ENCODE measurements around the gene RGS11. TPM values are rescaled to one million over a fixed set of nuclear protein-coding genes. Genes with fewer than 3 reads are reported as not detected.
"Not testable (repeated sequence)": the region's sequence is repeated elsewhere in the genome, so short reads cannot be mapped to it uniquely, and the experiment has no call there.

RGS11 gene
- total and polyA plus RNA-seq, 5 experiments from 2014 or later: not detected

DNA sequence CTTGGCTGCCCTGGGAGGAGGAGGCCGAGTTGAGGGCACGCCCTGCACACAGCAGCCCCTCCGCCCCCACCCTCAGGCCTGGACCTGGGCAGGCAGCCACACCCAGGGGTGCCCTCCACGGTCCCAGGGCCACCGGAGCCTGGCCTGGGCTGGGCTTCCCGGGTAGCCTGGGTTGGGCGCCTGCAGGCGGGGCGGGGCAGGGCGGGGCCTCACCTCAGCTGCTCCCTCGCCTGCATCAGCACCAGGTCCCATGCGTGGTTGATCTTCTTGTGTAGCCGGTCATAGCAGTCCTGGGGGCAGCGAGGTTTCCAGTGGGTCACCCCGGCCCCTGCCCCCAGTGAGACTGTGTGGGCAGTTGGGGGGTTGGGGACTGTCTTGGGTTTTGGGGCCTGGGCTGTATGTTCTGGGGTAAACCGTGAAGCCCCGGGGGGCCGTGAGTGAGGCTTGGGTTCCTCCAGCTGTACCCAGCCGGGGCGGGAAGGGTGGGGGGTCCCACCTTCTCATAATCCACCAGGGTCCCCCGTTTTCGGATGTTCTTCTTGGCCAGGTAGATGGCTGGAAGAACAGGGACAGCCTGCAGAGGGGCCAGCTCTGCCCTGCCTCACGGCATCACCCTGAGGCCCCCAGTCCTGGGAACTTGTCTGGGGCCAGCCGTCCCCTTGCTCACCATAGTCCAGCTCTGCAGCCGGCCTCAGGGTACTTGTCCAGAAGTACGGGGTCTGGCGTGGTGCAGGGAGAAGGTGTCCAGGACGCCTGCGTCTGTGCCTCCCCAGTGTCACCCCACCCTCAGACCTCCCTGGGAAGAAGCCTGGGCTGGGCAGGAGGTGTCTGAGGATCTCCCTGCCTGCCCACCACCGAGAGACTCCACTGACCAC lies 2.0 kb downstream of the RGS11 start:
- POLR2A ChIA-PET: interaction anchor here (0.9 kb wide), 1 partner anchor 38 kb away, joined by 3 read pairs; no protein-coding TSS in a partner anchor
- Mint-ChIP-seq H3K4me3 (no peak overlapping the region), H3K4me1 (peaks cover 0 to 11% (median 4%) of the 10 kb centered on the region in 4 donors), H3K9me3 (no peaks in the 10 kb centered on the region), H3K27me3 (peaks cover 0 to 24% (median 13%) of the 10 kb centered on the region in 5 donors), H3K27ac (no peak overlapping the region), H3K36me3 (no peaks in the 10 kb centered on the region)
- DNase-seq (no peak), ATAC-seq (no peak)

DNA sequence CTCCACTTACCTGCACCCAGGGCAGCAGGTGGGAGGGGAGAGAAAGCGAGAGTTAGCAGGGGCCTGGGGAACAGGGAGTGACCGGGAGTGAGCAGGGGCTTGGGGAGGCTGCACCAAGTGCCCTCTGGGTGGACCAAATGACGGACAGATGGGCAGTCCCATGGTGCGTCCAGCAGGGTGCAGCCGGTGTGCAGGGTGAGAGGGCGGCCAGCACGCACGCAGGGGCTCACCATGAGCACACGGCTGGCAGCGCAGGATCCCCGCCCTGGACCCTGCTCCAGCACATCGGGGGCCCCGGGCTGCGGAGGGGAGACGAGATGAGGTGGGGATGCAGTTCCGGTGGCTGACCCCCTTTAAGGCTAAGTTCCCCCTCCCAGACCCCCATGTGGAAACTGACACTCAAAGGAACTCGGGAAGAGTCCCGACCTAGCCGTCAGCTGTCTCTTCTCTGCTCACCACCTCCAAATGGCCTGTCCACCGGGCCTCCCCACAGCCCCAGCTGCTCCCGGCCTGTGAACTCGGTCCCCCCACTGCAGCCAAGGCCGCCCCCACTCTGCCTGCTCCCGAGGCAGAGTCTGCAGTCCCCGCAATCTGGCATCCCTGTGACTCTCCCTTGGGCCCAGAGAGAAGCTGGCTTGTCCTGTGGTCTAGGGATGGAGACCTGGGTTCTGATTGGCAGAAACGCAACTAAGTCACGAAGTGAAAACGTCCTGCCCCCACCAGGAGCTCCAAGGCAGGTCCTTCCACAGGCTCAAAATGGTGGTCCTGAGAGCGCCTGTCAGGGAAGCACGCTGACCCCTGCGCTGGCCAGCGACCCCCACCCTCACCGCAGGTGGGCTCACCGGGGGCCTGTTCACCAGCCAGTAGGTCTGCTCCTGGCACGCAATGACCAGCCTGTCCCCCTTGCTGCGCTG lies 2.9 kb downstream of the RGS11 start:
- H3K27me3 Mint-ChIP-seq: peaks cover 0 to 20% (median 12%) of the 10 kb centered on the region in 5 donors
- H3K27ac Mint-ChIP-seq: peak overlapping the region in 1 of 10 donors; percentile 22
- H3K4me1 Mint-ChIP-seq: peaks cover 0 to 9% (median 3%) of the 10 kb centered on the region in 4 donors
- POLR2A ChIA-PET: interaction anchor here (0.9 kb wide), 1 partner anchor 37 kb away, joined by 3 read pairs; no protein-coding TSS in a partner anchor
- ATAC-seq: no peak
- H3K9me3 Mint-ChIP-seq: no peaks in the 10 kb centered on the region
- H3K36me3 Mint-ChIP-seq: no peaks in the 10 kb centered on the region
- no peak overlapping the region for H3K4me3 Mint-ChIP-seq
- DNase-seq: no peak

DNA sequence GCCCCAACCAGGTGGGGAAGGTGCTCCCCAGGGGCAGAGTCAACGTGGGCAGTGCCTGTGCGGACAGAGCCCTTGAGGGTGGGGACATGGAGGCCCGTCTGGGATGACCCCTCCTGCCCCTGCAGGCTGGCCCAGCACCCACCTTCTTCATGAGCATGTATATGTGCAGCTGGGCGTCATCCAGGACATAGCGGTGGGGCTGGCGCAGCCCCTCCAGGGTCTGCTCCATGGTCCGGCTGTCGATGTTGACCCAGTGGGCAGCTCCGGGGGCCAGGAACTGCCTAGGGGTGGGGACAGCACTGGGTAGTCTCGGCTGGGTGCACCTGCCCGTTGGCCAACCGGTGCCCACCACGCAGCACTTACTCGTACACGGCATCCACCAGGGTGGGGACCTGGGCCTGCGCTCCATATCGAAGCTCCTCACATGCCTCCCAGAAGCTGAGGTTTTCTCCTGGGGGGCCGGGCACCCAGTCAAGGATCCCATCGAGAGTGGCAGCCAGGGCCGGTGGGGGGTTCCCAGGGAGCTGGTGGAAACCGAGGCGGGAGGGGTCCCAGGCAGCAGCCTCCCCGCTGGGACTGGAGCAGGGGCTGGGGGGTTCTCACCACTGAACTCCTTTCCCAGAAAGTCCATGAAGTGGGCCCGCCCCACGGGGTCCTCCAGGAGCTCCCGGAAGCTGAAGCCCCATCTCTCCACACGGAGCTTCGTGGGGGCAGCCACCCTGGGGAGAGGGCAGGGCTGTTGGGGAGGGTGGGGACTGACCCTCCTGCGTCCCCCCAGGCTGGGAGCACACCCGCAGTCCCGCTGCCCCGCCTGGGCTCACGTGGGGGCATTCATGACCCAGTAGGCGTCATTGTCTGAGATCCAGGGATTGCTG lies 5.1 kb downstream of the RGS11 start:
- Mint-ChIP-seq H3K4me3 (no peak overlapping the region), H3K27me3 (peaks cover 0 to 7% (median 0%) of the 10 kb centered on the region in 5 donors), H3K4me1 (peaks cover 0 to 6% (median 2%) of the 10 kb centered on the region in 4 donors), H3K36me3 (no peaks in the 10 kb centered on the region), H3K9me3 (no peaks in the 10 kb centered on the region), H3K27ac (no peak overlapping the region)
- no peak for DNase-seq
- no peak for ATAC-seq
- POLR2A ChIA-PET: no interaction called here

DNA sequence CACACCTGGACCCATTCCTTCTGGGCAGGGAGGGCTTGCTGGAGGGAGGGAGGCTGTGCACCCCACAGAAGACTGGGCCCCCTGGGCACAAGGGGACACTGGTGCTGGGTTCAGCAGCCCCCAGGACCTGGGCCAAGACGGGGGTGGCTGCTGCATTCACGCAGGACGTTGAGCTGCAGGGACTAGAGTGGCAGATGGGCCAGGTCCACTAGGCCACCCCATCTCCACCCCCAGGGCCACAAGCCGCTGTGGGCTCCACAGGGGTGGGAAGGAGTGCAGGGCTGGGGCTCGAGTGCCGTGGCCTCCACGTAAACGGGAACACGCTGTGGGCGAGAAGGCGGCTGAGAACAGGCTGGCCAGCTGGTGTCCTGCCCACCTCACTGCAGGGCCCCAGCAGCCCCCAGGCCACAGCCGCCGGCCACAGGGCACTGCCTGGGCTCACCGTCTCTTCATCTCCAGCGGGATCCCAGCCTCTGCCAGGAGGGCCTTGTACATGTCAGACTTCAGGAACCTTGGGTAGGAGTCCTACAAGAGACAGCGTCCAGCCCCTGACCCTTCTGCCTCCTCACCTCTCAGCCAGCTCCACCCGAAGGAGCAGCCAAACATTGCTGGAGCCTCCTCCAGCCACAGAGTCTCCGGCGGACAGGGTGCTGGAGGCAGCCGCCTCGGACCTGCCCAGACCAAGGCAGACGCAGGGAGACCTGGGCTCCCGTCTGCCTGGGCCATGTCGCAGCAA lies 6.5 kb downstream of the RGS11 start:
- Mint-ChIP-seq H3K4me1 (peaks cover 0 to 6% (median under 1%) of the 10 kb centered on the region in 4 donors), H3K9me3 (no peaks in the 10 kb centered on the region), H3K4me3 (no peak overlapping the region), H3K27me3 (peaks cover 0 to 3% (median 0%) of the 10 kb centered on the region in 5 donors), H3K27ac (no peak overlapping the region), H3K36me3 (peaks cover 0 to under 1% (median 0%) of the 10 kb centered on the region in 3 donors)
- DNase-seq: no peak
- POLR2A ChIA-PET: interaction anchor here (0.8 kb wide), 1 partner anchor 194 kb away, joined by 3 read pairs; no protein-coding TSS in a partner anchor
- no peak for ATAC-seq

DNA sequence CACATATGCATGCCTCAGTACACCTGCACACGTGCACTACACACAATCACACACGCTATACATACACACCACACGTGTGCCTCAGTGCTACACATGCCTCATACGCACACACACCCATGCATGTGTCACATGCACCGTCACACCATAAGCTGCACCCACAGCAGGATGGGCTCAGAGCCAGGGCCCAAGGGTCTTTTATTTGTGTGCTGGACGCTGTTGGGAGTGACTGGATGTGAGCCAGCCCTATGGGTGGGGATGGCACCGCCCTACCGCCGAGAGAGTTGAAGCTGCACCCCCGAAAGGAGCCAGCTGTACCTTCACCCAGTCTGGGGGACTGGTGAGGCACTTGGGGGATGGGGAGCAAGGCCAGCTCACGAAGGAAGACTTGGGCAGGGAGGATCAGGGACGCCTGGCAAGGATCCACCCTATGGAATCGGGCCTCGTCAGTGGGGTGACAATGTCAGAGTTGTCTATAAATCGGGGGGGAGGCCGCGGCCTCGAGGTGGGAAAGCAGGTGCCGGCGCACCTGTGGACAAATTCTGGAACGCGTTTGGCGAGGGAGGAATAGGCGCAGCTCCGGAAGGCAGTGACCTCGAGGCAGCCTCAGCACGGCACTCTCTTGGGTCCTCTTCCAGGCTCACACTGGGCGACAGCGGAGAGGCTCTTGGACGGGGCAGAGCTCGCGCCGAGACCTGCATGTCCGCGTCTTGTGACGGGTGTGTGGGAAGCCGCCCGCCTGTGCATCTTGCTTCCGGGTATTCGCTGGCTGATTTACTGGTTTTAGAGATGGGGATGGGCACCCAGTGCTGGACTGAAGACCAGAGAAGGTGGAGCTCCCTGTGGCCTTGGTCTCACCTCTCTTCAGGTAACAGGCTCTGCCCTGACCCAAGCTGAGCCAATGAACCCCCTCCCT lies 7.3 kb downstream of the RGS11 start:
- Mint-ChIP-seq H3K4me1 (peaks cover 0 to 6% (median under 1%) of the 10 kb centered on the region in 4 donors), H3K27ac (peak overlapping the region in 1 of 10 donors; percentile 53)

DNA sequence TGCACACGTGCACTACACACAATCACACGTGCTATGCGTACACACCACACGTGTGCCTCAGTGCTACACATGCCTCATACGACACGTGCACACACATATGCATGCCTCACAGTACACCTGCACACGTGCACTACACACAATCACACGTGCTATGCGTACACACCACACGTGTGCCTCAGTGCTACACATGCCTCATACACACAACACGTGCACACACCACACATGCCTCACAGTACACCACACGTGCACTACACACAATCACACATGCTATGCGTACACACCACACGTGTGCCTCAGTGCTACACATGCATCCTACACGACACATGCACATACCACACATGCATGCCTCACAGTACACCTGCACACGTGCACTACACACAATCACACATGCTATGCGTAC lies 8.2 kb downstream of the RGS11 start:
- Mint-ChIP-seq H3K36me3 (peaks cover 0 to 14% (median 1%) of the 10 kb centered on the region in 3 donors), H3K27ac (peak overlapping the region in 1 of 10 donors; percentile 12)
- ATAC-seq, H3K4me3 Mint-ChIP-seq, H3K9me3 Mint-ChIP-seq, H3K4me1 Mint-ChIP-seq, DNase-seq, POLR2A ChIA-PET, H3K27me3 Mint-ChIP-seq: not testable (repeated sequence)

More for the DNA sequence above, 7.3 kb downstream of the RGS11 start:
- POLR2A ChIA-PET: no interaction called here
- Mint-ChIP-seq H3K4me3 (no peak overlapping the region), H3K9me3 (no peaks in the 10 kb centered on the region), H3K36me3 (peaks cover 0 to 7% (median 0%) of the 10 kb centered on the region in 3 donors), H3K27me3 (peaks cover 0 to 3% (median 0%) of the 10 kb centered on the region in 5 donors)
- DNase-seq (no peak), ATAC-seq (no peak)

DNA sequence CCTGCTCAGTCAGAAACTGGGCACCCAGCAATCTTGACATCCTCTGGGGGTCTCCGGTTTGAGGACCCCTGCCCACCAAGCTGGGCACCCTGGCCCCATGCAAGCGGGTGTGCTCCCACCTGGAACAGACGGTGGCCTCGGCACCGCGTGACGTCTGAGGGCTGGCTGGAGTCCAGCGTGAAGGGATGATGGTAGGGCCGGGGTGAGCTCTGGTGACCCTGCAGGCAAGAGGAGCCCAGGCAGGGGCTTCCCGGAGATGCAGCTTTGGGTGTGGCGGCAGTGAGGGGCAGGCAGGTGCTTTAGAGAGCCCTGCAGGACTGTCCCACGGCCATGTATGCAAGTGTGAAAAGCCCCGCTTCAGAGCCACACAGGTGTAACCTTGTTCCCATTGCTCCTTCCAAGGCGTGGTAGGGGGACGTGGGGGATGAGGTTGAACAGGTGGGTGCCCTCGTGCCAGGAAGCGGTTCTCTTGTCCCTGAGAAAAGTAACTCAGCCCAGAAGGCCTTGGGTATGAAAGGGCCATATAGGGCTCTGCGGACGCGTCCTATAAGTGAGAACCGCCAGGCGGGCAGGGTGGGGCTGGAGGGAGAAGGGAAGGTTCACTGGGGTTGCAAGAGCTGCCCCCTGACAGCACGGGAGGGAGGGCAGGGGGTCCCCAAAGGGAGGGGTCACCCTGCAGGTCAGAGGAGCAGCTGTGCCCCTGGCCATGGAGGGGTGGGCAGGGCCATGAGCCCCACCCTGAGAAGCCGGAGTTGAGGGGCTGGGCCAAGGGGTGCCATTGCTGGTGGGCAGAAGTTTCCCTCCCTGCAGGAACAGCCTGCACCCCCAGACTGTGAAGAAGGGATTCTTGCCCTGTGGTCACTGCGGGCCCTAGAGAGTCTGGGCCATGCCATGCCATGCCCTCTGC lies 9.2 kb downstream of the RGS11 start:
- POLR2A ChIA-PET: no interaction called here
- DNase-seq (no peak), ATAC-seq (no peak)
- H3K27me3 Mint-ChIP-seq: no peaks in the 10 kb centered on the region
- no peak overlapping the region for H3K27ac Mint-ChIP-seq
- peaks cover 0 to 6% (median under 1%) of the 10 kb centered on the region in 4 donors for H3K4me1 Mint-ChIP-seq
- peaks cover 0 to 25% (median 6%) of the 10 kb centered on the region in 3 donors for H3K36me3 Mint-ChIP-seq
- H3K9me3 Mint-ChIP-seq: no peaks in the 10 kb centered on the region
- H3K4me3 Mint-ChIP-seq: no peak overlapping the region

DNA sequence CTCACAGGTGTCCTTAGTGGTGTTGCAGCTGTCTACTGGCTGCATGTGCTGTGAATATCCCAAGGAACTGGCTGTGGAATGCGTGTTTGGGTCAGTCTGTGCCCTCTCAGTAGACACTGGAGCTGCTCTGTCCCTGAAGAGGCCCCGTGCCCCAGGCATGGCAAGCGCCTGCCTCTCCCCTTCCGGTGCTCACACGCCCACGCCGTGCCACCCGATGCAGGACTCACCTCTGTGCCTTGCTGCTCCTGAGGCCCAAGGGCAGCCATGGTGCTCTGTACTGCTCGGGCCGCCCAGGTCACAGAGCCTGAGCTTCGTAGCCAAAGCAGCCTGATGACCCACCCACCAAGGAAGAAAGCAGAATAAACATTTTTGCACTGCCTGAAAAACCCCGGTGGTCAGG lies 10.0 kb downstream of the RGS11 start:
- Mint-ChIP-seq H3K9me3 (no peaks in the 10 kb centered on the region), H3K27ac (no peak overlapping the region), H3K4me1 (peaks cover 0 to 6% (median under 1%) of the 10 kb centered on the region in 4 donors), H3K27me3 (no peaks in the 10 kb centered on the region), H3K36me3 (peaks cover 0 to 33% (median 6%) of the 10 kb centered on the region in 3 donors), H3K4me3 (no peak overlapping the region)
- DNase-seq (no peak), ATAC-seq (no peak)
- POLR2A ChIA-PET: no interaction called here

DNA sequence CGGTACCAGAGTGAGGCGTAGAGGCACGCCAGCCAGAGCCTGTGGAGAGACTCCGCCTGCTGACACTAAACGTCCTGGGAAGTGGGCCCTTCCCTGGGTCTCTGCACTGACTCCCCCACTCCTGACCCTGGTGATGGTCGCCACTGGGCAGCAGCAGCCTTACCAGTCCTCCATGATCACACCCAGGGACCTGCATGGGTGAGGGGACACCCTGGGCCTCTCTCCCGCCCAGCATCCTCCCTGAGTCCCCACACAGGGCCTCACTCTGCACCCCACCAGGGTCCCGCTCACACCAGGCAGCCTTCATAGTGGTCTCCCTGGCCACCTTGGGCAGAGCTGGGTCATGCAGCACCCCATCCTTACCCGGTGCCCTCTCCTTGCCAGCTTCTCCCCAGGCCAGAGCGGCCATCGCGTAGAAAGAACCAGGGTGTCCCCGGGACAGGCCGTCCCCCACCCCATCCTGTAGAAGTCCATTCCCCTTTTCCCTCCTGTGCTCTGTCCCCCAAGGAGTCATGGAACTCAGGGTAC lies 10.7 kb downstream of the RGS11 start:
- Mint-ChIP-seq H3K27me3 (no peaks in the 10 kb centered on the region), H3K4me1 (peaks cover 0 to 6% (median under 1%) of the 10 kb centered on the region in 4 donors), H3K9me3 (no peaks in the 10 kb centered on the region), H3K4me3 (no peak overlapping the region), H3K36me3 (peaks cover 0 to 38% (median 8%) of the 10 kb centered on the region in 3 donors), H3K27ac (no peak overlapping the region)
- POLR2A ChIA-PET: interaction anchor here (1.8 kb wide), 1 partner anchor 137 kb away, joined by 4 read pairs; the partner anchor contains the start of gene DECR2
- ATAC-seq (no peak), DNase-seq (no peak)
